ELF-1 (cell line): Measurements from ENCODE around the gene CEBPZ.
"Not testable (repeated sequence)": the region's sequence is repeated elsewhere in the genome, so short reads cannot be mapped to it uniquely, and the experiment has no call there.

Source experiments
- DNase-seq: peaks from one replicate; pipeline ENCODE4 v3.0.0-alpha.2; 2016; ENCODE audit warnings: low read depth, low spot score

The CEBPZ gene

DNA sequence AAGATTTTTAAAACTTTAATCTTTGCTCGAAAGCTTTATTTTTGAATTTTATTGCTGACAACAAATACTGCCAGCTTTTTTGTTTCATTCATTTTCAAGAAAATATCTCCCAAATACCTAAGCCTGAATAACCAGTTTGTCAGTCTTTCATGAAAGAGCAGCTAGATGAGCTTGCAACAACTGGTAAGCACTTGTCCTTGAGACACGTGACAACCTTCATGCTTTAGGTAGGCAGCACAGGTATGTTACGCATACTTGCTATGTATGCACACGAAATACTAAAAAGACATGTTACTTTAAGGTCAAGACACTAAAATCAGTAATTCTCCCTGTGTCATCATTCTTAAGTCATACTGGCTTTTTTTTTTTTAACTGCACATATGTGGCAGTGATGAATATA lies 12.3 kb downstream of the CEBPZ start:
- DNase-seq: no peak

DNA sequence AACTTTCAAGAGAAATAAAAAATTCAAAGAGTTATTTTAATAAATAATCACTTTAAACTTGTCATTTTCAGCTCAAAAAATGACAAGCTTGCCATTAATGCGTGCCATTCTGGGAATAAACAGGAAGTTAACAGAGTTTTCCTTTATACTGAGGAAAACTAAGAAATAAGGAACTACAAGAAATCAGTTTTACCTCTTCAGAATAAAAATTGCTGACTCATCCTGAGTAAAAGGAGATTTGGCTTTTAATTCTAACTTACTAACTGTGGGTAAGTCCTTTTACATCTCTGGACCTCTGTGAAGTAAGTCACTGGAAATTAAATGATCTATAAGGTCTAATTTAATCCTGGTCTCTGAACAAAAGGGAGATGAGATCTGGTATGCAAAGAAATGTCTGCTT lies 16.1 kb downstream of the CEBPZ start:
- no peak for DNase-seq

DNA sequence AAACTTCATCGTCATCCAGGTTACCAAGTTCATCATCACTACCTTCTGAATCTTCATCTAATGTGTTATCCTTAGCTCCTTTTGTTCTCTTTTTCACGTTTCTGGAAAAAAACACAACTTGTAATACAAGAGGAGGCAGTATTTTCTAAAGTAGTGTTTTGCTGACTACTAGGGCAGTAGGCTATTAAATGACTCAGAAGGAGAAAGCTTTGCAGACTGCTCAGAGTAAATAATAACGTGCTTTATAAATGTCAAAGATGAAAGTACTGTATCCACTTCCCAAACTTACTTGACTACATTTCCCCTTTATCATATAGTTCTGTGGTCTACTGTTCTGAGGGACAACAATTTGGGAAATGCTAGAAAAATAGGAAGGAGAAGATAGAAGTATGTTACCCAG lies 19.5 kb downstream of the CEBPZ start:
- no peak for DNase-seq

DNA sequence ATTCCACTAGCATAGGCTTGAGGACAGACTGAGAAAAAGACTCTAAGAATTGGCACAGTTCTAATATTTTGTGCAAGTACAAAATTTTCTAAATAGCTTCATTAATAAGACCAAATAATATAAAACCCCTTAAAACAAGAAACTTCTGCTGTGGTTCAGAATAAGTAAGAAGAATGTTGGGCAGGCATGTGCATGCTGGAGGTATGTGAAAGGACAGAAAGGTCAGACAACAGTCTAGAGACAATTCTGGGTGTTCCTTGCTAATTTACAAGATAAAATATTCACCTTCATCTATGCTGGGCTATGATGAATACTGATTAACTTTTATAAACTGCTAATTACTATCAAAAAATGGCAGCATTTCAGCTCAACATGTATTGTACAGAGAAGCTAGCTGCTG lies 20.2 kb downstream of the CEBPZ start:
- no peak for DNase-seq

DNA sequence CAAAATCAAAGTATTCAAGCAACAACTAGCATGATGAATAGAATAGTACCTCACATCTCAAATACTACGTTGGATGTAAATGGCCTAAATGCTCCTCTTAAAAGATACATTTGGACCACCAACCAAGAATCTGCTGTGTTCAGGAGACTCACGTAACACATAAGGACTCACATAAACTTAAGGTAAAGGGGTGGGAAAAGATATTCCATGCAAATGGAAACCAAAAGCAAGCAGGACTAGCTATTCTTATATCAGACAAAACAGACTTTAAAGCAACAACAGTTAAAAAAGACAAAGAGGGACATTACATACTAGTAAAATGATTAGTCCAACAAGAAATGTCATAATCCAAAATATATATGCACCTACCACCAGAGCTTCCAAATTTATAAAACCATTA lies 24.6 kb downstream of the CEBPZ start:
- DNase-seq: not testable (repeated sequence)

DNA sequence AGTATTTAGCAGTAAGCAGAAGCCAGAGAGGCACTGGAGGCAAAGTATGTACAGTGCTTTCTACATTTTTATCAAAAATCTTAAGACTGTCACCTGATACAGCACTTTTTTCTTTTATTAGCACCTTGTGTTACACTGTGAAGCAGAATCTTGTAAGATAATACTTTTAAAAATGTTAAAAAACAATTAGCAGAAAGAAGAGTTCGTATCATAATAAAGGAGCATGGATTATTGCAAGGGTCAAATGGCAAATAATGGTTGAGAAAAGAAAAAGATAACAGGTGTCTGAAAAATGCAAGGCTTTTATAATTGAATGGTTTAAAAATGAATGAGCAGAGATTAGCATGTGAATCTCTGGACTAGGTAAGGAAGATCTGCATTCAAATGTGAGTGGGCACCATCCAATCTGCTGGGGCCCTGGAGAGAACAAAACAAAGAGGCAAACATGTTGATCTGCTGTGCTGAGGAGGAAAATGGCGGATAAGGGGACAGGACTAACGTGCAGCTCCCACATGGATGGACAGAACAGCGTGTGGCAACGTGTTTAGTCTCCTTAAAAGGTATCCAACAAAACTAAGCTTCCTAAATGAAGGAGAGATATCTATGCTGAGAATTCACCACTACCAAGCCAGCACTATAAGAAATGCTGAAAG lies 25.6 kb downstream of the CEBPZ start:
- peak; percentile 42 for DNase-seq

DNA sequence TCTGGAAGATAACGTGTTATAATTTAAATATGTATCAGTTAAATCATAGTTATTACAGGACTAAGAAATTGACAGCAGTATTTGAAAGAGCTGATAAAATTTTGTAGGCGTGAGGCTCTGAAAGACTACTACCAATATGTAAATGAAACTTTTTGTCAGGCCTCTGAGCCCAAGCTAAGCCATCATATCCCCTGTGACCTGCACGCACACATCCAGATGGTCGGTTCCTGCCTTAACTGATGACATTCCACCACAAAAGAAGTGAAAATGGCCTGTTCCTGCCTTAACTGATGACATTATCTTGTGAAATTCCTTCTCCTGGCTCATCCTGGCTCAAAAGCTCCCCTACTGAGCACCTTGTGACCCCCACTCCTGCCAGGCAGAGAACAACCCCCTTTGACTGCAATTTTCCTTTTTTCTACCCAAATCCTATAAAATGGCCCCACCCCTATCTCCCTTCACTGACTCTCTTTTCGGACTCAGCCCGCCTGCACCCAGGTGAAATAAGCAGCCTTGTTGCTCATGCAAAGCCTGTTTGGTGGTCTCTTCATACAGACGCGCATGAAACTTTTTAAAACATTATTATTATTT lies 26.2 kb downstream of the CEBPZ start:
- peak; percentile 48 for DNase-seq

DNA sequence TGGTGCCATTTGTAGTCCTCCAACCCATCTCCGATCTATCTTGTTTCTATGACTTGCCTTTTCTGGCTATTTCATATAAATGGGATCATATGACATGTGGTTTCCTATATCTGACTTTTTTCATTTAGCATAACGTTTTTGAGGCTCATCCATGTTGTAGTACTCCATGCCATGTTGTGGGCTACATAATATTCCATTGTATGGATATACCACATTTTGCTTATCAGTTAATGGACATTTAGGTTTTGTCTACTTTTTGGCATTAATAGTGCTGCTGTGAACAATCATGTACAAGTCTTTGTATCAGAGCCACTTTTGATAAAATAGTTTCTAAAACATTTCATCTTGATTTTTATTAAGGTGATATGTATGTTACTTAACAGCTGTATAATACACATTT lies 27.7 kb downstream of the CEBPZ start:
- no peak for DNase-seq

DNA sequence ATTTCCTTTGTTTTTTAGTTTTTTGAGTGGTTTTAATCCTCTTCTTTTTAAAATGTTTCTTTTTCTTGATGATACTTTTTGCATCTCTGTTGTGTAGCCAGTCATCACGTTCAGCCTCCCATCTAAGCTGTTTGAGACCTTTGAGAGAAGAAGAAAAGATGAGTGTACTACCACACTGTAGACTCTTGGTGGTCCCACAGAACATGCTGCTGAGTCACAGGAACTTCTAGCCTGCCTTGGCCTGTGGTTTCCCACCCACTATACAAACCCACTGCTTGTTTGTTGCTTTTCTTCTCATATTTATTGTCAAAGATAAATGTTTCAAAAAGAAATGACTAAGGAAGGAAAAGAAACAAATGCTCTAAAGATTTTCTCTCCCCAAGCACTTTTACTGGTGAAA lies 29.6 kb downstream of the CEBPZ start:
- no peak for DNase-seq

DNA sequence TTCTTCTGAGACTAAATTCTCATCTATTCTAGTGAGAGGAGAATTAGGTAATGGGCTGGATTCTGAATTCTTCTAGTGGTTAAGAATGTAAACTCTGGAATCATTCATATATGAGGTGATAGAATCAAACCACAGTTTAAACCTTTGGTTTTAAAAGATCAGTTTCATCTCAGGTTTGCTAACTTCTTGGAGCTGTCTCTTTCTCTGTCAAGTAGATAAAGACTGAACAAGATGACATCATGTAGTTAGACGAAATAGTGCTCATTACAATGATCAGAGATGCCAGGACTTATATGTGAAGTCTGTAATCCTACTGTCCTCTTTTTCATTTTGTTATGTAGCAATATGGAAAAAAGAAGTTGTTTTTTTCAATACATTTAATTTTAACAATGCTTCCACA lies 30.2 kb downstream of the CEBPZ start:
- no peak for DNase-seq

DNA sequence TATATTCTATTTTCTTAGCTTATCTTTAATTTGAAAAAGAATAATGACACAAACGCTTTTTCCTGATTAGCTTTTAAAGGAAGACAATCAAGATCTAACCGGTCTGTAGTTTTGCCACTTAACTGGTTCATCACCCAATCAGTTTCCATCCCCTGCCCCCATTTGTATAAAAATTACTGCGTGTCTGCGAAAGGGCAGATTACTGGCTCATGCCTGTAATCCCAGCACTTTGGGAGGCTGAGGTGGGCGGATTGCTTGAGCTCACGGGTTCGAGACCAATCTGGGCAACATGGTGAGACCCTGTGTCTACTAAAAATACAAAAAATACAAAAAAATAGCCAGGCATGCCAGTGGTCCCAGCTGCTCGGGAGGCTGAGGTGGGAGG lies 32.7 kb downstream of the CEBPZ start:
- no peak for DNase-seq

DNA sequence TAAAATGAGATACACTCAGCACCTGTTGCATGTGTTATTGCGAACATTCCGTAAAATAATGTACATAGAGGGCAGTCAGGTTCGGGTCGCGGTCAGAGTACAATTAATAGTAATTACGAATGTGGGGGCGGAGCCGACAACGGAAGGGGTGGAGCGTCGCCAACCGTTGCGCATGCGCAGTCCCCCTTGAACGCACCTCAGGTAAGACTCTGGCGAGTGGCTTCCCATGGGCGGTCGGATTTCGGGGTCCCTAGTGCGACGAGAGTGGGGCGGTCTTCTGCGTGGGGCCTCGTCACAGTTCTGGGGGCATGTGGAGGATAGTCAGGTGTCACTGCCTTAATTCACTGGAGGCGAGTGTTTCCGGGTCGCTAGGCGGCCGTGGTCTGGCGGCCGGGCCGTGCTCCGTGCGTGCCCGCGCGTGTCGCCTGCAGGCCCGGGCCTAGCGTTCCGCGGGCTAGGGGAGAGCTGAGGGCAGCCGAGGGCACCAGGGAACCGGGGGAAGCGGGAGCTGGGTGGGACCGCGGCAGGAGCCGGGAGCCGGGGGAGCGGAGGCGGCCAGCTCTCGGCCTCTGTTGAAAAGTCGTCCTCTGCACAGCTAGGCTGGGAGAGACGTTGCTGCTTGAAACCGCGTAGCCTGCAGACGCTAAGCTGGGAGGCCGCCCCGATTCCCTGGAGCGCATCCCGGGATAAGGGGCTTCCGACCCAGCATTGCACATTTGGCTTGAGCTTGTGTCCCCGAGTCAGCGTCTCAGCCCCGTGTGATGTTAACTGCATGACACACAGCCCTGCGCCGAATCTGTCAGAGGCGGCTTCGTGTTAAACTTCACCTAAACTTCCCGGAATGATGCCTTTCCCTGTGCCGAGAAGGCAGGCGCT lies 34.8 kb downstream of the CEBPZ start, which contains the start of gene CEBPZOS:
Gene CEBPZOS (plus strand): TSS at position 177 of the 876 bp plus-strand sequence. CDS start 3,209 bp downstream, outside the sequence.
- DNase-seq: peak; percentile 89

DNA sequence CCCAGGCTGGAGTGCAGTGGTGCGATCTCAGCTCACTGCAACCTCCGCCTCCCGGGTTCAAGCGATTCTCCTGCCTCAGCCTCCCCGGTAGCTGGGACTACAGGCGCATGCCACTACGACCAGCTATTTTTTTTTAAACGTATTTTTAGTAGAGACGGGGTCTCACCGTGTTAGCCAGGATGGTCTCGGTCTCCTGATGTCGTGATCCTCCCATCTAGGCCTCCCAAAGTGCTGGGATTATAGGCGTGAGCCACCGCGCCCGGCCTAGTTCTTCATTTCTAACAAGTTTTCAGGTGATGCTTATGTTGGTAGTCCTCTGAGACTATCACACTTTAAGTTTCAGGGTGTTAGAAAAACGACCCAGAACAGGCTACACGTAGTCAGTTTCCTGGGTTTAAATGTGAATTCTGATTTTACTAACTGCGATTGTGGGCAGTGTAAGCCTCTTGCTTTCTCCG lies 35.5 kb downstream of the CEBPZ start:
- DNase-seq: not testable (repeated sequence)

DNA sequence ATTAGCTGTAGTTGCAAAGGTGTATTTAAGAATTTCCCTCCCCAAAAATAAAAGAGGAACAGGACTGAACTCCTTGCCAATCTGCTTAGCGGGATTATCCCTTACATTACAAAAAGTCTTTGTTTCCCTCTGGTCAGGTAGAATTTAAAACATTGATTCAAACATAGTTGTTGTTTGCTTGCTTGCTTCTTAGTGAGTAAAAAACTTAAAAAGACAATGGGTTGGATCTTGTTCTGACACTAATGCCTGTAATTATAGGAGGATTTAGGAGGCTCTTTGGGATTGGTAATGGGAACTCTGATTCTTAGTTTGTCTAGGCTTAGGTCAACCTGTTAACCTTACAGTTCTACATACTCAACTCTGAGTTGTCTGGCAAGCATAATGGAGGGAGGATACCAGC lies 38.8 kb downstream of the CEBPZ start:
- DNase-seq: no peak

DNA sequence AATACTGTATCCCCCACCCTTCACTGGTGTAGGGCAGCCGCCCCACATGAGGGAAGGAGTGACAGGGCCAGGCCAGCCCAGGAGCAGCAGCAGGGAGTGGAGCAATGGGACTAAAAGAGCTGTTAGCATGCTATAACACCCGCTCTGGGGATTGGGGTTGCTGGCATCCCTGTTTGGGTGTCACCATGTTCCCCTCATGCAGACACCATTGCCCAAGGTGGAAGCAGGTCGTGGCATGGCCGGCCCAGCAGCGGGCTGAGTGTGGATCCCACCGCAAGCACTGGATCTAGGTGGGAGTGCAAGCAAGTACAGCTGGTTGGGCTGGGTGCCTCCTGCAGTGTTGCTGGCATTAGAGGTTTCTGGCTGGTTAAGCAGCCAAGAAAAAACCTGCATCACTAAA lies 39.6 kb downstream of the CEBPZ start:
- peak; percentile 35 for DNase-seq

DNA sequence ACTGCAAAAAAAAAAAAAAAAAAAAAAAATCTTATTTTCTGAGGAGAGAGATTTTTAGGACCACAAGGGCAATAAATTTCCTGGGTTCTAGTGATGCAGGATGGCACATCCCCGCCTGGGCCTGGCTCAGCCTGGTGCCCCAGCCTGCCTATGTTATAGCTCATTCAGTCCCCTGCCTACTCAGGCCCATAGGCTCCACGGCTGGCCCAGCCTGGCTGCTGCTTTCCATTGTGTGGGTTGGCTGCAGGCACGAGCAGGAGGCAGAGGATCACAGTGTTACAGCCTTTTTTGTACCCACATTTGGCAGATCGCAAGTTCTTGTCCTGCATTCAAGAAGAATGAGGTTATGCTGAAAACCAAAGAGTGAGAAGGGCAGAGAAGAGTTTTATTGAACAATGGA lies 40.1 kb downstream of the CEBPZ start:
- DNase-seq: peak; percentile 17

DNA sequence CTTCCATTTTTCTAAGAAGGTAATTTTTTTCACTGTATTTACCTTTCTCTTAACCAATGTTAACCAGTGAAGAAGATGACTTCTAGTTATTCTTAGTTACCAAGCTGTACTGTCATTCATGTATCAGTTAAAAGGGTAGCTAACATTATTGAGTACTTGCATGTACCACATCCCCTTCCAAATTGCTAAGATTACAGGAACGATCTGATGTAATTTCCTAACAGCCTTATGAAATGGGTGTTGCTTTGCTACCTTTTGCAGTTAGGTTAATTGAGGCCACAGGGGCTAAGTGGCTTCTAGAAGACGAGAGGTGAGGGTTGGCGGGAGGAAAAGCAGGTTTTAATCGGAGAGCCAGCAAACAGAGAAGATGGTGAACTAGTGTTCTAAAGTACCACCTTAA lies 41.1 kb downstream of the CEBPZ start:
- no peak for DNase-seq

DNA sequence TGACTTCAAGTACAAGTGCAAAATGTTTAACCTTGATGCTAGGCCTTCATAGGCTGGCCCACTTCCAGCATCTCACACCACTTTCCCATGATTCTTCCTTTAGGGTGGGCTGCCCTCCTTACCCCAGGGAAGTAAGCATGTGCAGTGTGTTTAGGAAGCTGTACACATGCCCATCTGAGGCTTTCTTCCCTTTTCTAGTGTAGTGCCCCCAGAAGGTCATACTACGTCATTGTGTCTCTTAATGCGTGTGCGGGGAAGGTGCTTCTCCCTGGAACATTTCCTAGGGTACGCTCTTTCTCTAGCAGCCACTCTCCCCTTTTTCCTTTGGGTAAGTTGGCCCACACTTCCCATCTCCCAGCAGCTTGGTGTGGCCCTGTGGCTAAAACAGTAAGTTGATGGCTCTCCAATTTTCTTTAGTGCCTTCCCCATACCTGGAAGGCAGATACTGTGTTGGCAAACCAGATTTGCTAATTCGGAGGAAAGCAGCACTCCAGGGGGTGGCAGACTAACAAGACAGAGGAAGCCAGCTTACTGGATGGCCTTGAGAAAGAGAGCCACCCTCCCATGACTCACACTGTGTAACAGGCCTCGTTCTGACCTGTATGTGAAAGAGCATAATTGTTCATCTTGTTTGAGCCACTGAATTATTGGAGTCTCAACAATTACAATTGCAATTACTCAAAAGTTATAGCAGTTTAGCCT lies 41.8 kb downstream of the CEBPZ start:
- DNase-seq: peak; percentile 81

DNA sequence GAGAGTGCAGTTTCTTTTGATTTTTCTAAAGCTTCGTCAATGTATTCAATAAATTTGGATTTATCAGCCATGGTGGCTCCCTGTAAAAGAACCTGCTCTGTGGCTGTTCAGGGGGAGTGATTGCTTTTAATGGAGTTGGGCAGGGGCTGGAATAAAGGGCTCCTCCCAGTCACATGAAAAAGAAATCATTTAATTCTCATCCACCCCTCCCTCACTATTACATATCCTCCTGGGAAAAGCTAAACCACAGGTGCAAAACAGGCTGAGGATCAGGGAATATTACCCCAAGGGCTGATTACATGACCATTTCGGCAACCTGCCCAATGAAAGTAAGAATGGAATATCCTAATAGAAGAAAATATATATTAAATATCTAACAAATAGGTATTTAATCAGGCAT lies 42.8 kb downstream of the CEBPZ start, which contains the start of gene SULT6B1:
Gene SULT6B1 (minus strand): TSS at position 101 of the 400 bp plus-strand sequence. CDS start 30 bp downstream, at position 71.
- DNase-seq: no peak

DNA sequence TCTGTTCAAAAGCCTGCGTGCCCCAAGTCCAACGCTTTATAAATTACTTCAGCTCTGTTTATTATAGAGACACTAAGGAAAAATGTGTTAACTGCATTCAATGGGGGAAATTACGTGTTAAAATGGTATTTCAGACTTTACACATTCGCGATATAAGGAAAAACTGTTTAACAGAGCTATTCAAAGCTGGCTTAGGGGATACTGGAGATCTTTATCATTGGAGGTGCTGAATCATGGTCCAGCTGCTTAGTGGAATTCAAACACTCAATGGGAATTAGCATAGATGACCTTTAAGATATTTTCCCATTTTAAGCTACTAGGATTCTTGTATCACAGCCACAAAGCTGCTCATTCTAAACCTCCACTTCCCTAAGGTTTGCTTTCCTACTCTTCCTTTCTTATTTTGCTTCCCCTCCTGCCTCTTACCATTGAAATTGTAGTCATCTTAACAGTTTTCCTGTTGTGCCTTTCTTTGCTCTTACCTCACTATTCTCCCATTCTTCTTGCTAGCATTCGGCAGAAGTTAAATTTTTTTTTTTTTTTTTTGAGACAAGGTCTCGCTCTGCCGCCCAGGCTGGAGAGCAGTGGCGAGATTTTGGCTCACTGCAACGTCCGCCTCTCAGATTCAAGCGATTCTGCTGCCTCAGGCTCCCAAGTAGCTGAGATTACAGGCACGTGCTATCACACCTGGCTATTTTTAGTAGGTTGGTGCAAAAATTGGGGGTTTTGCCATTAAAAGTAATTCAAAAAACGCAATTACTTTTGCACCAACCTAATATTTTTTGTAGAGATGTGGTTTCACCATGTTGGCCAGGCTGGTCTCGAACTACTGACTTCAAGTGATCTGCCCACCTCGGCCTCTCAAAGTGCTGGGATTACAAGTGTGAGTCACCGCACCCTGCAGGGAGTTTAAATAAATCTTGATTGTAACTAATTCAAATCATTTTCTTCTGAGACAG lies 49.4 kb downstream of the CEBPZ start:
- peak; percentile 44 for DNase-seq

DNA sequence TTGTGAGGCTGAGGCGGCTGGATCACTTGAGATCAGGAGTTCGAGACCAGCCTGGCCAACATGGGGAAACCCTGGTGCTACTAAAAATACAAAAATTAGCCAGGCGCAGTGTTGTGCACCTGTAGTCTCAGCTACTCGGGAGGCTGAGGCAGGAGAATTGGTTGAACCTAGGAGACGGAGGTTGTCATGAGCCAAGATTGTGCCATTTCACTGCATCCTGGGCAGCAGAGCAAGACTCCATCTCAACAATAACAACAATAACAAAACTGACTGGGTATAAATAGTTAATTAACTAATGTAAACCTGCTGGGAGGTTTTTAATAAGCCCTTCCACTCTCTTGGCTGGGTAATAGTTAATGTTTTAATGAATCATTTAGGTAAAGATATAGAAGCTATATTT lies 50.8 kb downstream of the CEBPZ start:
- no peak for DNase-seq
